GM19397 (cell line): ENCODE results near the gene BMP2K.
"Not testable (repeated sequence)": the region's sequence is repeated elsewhere in the genome, so short reads cannot be mapped to it uniquely, and the experiment has no call there.

Experiments
- ATAC-seq: cut with Tn5 transposase; IDR thresholded peaks from one replicate; pipeline ENCODE4 v1.9.1; 2021; ENCODE audit warnings: mild to moderate bottlenecking, moderate library complexity; ENCODE audit not compliant: unreplicated experiment

BMP2K gene

GRCh38 chr4:78846258-78846657 is 70.1 kb downstream of the BMP2K start:
- no peak for ATAC-seq

DNA sequence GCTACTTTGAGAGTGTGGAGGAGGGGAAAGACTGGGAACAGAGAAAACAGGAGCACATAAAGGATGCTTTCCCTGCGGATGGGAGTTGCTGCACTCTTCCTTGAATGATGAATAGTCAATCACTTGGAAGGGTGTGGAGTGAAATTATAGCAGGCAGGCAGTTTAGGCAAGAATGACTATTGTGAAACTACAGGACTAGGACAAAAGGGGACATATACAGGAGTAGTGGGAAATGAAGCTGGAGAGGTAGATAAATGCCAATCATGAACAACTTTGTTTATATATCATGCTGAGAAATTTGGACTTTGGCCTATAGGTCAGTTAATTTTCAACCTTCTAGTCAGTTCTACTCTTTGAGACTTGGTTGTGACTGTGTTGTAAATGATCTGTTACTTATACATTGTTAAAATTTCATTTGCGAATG is 86.2 kb downstream of the BMP2K start:
- no peak for ATAC-seq

DNA sequence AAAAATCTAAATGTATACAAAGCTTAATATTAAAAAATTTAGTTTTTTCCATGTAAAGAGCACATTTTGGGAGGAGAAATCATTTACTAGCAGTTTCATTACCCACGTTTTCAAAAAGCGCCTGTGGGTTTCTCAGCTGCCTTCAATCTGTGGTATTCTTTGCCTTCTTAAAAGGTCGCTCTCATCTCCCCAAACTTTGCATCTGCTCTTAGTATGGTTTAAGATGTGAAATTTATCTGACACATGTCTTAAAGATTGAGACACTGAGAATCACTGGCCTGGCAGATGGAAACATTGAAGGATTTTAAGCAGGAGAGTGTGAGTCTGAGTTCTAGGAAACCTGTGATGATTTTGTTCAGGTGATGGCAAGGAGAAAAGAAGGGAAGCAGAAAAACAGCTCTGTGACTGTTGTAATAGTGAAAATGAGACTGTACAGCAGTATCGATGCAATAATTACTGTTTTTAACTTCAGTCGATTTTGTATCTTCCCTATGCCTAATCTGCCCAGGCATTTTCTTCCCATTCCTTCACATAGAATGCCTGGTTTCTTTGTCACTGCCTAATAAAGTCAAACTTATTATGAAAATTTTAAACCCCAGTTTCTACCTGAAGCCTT is 87.2 kb downstream of the BMP2K start:
- ATAC-seq, result no peak

- ATAC-seq, result no peak
These were observed 87.8 kb downstream of the BMP2K start for GRCh38 chr4:78863991-78864390.

- peak; percentile 51 for ATAC-seq
These were observed 88.4 kb downstream of the BMP2K start for GRCh38 chr4:78864405-78865024.

DNA sequence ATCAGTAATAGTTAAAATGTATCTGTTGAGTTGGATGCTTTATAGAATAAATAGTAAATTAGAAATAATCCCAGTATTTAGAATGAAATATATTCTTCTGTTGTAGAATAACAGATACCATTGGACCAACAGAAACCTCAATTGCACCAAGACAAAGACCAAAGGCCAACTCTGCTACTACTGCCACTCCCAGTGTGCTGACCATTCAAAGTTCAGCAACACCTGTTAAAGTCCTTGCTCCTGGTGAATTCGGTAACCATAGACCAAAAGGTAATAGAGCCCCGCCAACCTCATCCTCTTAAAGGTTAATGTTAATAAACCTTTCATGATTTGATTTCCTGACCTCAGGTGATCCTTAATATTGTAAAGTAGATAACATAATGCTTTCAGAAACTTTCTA is 89.3 kb downstream of the BMP2K start:
- ATAC-seq, result no peak

DNA sequence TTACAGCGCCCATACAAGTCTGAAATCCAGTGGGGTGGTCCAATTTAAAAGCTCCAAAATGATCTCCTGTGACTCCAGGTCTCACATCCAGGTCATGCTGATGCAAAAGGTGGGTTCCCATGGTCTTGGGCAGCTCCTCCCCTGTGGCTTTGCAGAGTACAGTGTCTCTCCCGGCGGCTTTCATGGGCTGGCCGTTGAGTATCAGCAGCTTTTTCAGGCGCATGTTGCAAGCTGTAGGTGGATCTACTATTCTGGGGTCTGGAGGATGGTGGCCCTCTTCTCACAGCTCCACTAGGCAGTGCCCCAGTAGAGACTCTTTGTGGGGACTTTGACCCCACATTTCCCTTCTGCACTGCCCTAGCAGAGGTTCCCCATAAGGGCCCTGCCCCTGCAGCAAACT is 92.6 kb downstream of the BMP2K start:
- ATAC-seq, result not testable (repeated sequence)

GRCh38 chr4:78870056-78870455 is 93.9 kb downstream of the BMP2K start:
- no peak for ATAC-seq

- no peak for ATAC-seq
These were observed 100.6 kb downstream of the BMP2K start for GRCh38 chr4:78876568-78877320.

DNA sequence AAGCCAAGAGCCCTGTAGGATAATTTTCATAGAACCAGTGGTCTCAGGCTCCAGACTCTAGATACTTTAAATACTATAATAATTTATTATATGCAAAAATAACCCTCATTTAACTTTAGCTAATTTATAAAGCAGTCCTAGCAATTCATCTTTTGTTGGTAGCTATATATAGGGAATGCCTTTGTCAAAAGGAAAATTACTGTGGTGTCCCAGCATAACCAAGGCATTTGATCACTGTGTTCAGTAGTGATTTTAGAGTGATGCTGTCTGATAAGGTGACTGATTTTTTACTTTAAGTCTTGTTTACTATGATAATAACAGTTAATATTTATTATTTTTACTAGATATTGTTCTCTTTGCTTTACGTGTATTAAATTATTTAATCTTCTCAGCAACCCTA is 101.9 kb downstream of the BMP2K start:
- ATAC-seq, result no peak

DNA sequence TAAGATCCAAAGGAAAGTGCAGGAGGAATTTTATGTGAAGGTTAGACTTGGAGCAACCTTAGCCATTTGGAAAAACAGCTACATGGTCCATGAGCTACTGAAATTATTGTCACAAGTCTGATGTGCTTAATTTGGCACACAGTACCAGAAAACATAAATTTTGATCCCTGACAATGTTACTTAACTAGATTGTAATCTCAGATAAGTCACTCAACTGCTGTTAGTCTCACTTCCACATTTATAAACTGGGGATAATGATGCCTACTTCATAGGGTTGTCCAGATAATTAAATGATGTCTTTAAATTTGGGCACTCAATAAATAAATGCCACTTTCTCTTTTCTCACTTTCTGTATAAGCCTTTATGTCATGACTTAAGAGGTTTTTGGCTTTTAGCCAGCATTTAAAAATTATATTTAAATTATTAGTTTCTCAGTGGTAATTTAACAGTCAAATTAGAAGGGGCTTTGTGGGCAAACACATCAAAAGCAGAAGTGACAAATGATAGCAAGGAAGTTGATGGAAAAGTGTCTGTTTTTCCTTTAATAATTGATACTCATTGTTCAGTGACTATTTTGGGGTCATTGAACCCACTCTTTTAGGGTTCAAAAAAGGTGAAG is 104.8 kb downstream of the BMP2K start:
- ATAC-seq, result no peak

DNA sequence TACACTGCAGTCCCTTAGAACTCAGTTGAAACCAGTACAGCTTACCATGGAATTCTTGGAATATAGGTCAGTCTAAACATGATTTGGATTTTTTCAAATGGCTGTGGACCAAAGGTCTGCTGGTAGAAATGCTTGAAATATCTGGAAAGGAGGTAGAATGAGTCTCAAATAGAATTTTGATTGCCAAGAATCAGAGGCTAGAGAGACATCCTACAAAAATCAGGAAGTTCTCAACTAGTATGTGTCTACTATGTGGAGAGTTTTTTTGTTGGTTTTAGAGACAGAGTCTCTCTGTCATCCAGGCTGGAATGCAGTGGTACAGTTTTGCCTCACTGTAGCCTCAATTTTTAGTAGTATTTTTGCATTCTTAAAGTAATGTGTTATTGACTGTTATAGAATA is 109.4 kb downstream of the BMP2K start:
- no peak for ATAC-seq

DNA sequence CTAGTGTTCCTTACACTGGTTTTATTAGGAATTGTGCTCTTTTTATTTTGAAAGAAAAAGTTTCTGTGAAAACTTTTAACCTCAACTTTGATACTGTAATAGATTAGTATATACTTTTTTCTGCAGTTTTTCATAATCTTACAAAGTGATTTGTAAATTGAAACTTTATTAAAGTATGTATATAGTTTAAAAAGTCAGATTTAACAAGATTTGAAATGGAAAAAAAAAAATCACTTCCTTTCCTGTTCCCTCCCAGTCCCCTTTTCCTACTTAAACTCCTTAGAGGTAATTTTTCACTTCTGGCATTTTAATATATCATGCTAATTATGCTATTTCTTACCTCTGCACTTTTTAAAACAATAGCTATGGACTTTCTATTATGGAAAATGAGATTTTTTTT is 113.8 kb downstream of the BMP2K start:
- no peak for ATAC-seq

- no peak for ATAC-seq
These were observed 123.2 kb downstream of the BMP2K start for GRCh38 chr4:78899302-78899701.

GRCh38 chr4:78901882-78902281 is 125.7 kb downstream of the BMP2K start:
- no peak for ATAC-seq

DNA sequence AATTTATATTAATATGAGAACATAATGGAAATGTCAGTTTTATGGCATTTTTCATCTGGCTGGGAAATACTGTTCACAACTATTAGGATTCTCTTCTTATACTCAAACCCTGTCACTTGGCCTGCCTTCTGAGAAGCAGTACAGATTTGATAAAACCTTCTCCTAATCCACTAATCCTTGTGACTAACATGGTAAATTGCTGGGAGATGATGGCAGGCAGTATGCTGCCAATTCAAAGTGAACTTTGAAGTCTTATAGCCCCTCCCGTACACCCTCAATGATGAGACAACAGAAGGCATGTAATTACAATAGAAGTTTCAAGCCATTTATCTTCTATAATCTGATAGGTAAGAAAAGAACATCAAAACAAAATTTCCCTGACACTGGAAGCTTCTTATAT is 126.1 kb downstream of the BMP2K start:
- no peak for ATAC-seq

- no peak for ATAC-seq
These were observed 128.0 kb downstream of the BMP2K start for GRCh38 chr4:78904143-78904542.

DNA sequence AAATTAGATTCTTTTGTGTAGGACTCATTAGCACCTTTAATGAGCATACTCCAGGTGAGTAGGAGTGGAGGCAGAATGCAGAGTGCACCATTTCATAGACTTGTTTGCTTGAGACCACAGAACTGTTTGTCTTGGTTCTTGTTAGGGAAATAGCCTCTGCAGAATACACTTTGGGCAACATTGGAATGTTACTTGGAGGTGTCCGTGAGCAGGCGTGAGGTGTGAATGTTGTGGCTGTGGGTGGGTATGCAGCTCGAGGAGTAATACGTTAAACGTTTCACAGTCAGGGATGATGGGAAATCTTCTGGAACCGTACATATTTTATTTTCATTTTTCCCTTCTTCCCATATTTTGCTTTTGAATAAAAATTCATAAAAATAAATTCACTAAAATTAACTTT is 131.5 kb downstream of the BMP2K start:
- no peak for ATAC-seq

DNA sequence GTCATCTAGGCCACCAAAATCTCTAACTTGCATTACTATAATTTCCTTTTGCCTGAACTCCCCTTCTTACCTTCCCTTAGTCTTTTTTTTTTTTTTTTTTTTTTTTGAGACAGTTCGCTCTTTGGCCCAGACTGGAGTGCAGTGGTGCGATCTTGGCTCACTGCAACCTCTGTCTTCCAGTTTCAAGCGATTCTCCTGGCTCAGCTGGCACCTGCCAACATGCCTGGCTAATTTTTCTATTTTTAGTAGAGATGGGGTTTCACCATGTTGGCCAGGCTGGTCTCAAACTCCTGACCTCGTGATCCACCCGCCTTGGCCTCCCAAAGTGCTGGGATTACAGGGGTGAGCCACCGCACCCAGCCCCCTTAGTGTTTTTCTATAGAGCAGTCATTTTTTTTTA is 132.8 kb downstream of the BMP2K start:
- ATAC-seq, result not testable (repeated sequence)

DNA sequence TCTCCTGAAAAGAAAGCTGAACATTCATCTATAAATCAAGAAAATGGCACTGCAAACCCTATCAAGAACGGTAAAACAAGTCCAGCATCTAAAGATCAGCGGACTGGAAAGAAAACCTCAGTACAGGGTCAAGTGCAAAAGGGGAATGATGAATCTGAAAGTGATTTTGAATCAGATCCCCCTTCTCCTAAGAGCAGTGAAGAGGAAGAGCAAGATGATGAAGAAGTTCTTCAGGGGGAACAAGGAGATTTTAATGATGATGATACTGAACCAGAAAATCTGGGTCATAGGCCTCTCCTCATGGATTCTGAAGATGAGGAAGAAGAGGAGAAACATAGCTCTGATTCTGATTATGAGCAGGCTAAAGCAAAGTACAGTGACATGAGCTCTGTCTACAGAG is 134.5 kb downstream of the BMP2K start:
- no peak for ATAC-seq

- no peak for ATAC-seq
These were observed 146.1 kb downstream of the BMP2K start for GRCh38 chr4:78922207-78922606.
